SK-N-SH treated with all-trans-retinoic acid at 6 μM for 48 hours (cell line): ENCODE measurements around the gene SLC39A13.

Experiments
- ARNTL ChIP-seq: fragments of 450-650 bp; formaldehyde crosslinking; IDR thresholded peaks from 2 replicates; pipeline ENCODE4 v1.5.0; 2020; ENCODE audit warnings: low read depth, mild to moderate bottlenecking, moderate library complexity, borderline replicate concordance
- BACH2 ChIP-seq: fragments of 250-450 bp; sonication (Bioruptor Pico); IDR thresholded peaks from 2 replicates; pipeline ENCODE4 v1.9.0; 2021; ENCODE audit warnings: mild to moderate bottlenecking, borderline replicate concordance
- CREB5 ChIP-seq: fragments of 250-450 bp; sonication (Bioruptor Pico); IDR thresholded peaks from 2 replicates; pipeline ENCODE4 v1.5.1; 2020; ENCODE audit warnings: low read depth, mild to moderate bottlenecking, moderate library complexity
- GLIS3 ChIP-seq: fragments of 250-450 bp; sonication (Bioruptor Pico); IDR thresholded peaks from 2 replicates; pipeline ENCODE4 v1.5.0; 2020; ENCODE audit warnings: mild to moderate bottlenecking, moderate library complexity
- RARB ChIP-seq: fragments of 250-450 bp; sonication (Bioruptor Pico); IDR thresholded peaks from 2 replicates; pipeline ENCODE4 v1.8.0; 2021; ENCODE audit warnings: mild to moderate bottlenecking, moderate library complexity
- SNAI2 ChIP-seq: fragments of 250-450 bp; sonication (Bioruptor Pico); IDR thresholded peaks from 2 replicates; pipeline ENCODE4 v1.5.0; 2020; ENCODE audit warnings: mild to moderate bottlenecking, moderate library complexity
- TCF4 ChIP-seq: fragments of 250-450 bp; sonication (Bioruptor Pico); IDR thresholded peaks from 2 replicates; pipeline ENCODE4 v1.8.0; 2021; ENCODE audit warnings: mild to moderate bottlenecking, moderate library complexity, borderline replicate concordance
- ZC3H10 ChIP-seq: fragments of 250-450 bp; sonication (Bioruptor Pico); IDR thresholded peaks from 2 replicates; pipeline ENCODE4 v1.5.1; 2021; ENCODE audit warnings: mild to moderate bottlenecking, moderate library complexity
- ZFP3 ChIP-seq: fragments of 250-450 bp; sonication (Bioruptor Pico); IDR thresholded peaks from 2 replicates; pipeline ENCODE4 v1.5.0; 2020; ENCODE audit warnings: mild to moderate bottlenecking, moderate library complexity
- ZFP30 ChIP-seq: fragments of 450-650 bp; formaldehyde crosslinking; IDR thresholded peaks from 2 replicates; pipeline ENCODE4 v1.5.0; 2022; ENCODE audit warnings: mild to moderate bottlenecking, moderate library complexity
- ZNF70 ChIP-seq: fragments of 450-650 bp; formaldehyde crosslinking; IDR thresholded peaks from 2 replicates; pipeline ENCODE4 v1.5.0; 2020; ENCODE audit warnings: mild to moderate bottlenecking, moderate library complexity
- TF ChIP-seq, protein P1 (sequence below): fragments of 250-450 bp; sonication (Bioruptor Pico); IDR thresholded peaks from 2 replicates; pipeline ENCODE4 v1.8.0; 2020; ENCODE audit warnings: mild to moderate bottlenecking, moderate library complexity, borderline replicate concordance

DNA sequence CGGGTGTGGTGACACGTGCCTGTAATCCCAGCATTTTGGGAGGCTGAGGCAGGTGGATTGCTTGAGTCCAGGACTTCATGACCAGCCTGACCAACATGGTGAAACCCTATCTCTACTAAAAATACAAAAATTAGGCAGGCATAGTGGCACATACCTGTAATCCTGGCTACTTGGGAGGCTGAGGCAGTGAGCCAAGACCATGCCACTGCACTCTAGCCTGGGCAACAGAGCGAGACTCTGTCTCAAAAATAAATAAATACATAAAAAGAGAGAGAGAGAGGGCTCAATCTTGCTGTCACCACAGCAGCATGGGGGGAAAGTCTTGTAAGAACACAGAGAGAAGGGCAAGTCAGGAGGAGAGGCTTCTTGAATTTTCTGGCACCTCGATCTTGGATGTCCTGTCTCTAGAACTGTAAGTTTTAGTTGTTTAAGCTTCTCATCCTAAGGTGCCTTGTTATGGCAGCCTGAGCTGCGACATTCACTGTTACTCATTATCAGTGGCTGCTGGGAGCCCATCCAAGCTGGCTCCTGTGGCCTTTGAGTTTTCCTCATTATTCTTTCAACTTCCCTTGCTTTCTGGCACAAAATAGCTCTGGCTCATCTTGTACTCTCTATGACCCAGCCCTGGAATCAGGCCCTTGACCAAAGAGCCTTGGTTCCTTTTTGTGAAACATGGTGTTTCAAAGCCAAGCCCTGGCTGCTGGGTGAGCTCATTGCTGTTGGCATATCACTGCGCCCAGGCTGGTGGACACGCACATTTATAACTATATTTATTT, 25.8 kb downstream of the SLC39A13 start:
- no peak for TF ChIP-seq TCF4
- TF ChIP-seq ZNF70 (CRISPR knock-in tag) = no peak
- no peak for TF ChIP-seq SNAI2
- TF ChIP-seq BACH2 (CRISPR knock-in tag) = no peak
- TF ChIP-seq ZC3H10 (CRISPR knock-in tag) = no peak
- no peak for TF ChIP-seq ARNTL (CRISPR knock-in tag)
- no peak for TF ChIP-seq ZFP3
- no peak for TF ChIP-seq GLIS3 (CRISPR knock-in tag)
- TF ChIP-seq CREB5 (CRISPR knock-in tag) = no peak
- TF ChIP-seq, protein P1, sequence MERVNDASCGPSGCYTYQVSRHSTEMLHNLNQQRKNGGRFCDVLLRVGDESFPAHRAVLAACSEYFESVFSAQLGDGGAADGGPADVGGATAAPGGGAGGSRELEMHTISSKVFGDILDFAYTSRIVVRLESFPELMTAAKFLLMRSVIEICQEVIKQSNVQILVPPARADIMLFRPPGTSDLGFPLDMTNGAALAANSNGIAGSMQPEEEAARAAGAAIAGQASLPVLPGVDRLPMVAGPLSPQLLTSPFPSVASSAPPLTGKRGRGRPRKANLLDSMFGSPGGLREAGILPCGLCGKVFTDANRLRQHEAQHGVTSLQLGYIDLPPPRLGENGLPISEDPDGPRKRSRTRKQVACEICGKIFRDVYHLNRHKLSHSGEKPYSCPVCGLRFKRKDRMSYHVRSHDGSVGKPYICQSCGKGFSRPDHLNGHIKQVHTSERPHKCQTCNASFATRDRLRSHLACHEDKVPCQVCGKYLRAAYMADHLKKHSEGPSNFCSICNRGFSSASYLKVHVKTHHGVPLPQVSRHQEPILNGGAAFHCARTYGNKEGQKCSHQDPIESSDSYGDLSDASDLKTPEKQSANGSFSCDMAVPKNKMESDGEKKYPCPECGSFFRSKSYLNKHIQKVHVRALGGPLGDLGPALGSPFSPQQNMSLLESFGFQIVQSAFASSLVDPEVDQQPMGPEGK (CRISPR knock-in tag) = no peak
- no peak for TF ChIP-seq RARB (CRISPR knock-in tag)
- TF ChIP-seq ZFP30 = no peak
